ENCODE measurements around the gene TOB1. TPM values are rescaled to one million over a fixed set of nuclear protein-coding genes. Genes with fewer than 3 reads are reported as not detected.

TOB1 gene
- total and polyA plus RNA-seq, 4 donors = 22.6 to 38.0 (median 36.8) TPM

DNA sequence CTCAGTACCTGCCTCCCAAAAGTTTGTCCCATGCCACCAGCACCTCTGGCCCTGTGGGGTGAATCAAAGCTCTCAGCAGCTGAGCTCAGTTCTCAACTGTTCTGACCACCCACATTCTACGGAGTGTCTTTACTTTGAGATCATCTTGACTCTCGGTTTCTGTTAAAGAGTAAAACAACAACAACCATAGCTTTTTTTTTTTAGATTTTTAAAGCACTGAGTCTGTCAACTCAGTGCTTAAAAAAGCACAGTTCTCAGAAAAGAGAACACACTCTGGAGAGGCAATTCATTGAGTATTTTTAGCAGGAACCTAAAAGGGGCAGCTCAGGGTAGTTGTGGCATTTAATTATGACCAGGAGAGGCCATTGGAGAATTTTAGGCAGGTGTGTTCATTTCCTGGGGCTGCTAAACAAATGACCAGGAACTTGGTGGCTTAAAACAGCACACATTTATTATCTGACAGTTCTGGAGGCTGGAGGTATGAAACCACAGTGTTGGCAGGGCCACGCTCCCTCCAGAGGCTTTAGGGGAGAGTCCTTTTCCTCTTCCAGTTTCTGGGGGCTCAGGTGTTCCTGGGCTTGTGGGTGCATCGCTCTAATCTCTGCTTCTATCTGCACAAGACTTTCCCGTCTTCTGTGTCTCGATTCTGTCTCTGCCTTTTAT is 37.5 kb downstream of the TOB1 start:
- Histone ChIP-seq H3K27ac (ENCODE audit: low read depth, low read length) (peak overlapping the region; percentile 17), H3K36me3 (ENCODE audit: control insufficient read depth, insufficient read depth, low read length) (no peaks in the 10 kb centered on the region), H3K4me1 (ENCODE audit: control insufficient read depth, insufficient read depth, low read length) (peaks cover 34% of the 10 kb centered on the region), H3K4me3 (ENCODE audit: low read depth, low read length) (no peak overlapping the region), H3K27me3 (ENCODE audit: control insufficient read depth, insufficient read depth, low read length) (peaks cover 2% of the 10 kb centered on the region), H3K9me3 (ENCODE audit: control insufficient read depth, insufficient read depth, low read length) (no peaks in the 10 kb centered on the region)
- DNase-seq (ENCODE audit: low read depth in 4 of 6, low spot score in 6 of 6) = no peak
- WGBS (ENCODE audit: insufficient coverage) = 70% methylated on average over 6 of the region's 6 CpGs

- no peaks in the 10 kb centered on the region for H3K36me3 ChIP-seq (ENCODE audit: control insufficient read depth, insufficient read depth, low read length)
- H3K9me3 ChIP-seq (ENCODE audit: control insufficient read depth, insufficient read depth, low read length) = peaks cover 3% of the 10 kb centered on the region
- DNase-seq (ENCODE audit: low read depth in 4 of 6, low spot score in 6 of 6) = no peak
- H3K4me1 ChIP-seq (ENCODE audit: control insufficient read depth, insufficient read depth, low read length) = peaks cover 4% of the 10 kb centered on the region
- H3K4me3 ChIP-seq (ENCODE audit: low read depth, low read length) = no peak overlapping the region
- H3K27me3 ChIP-seq (ENCODE audit: control insufficient read depth, insufficient read depth, low read length) = no peaks in the 10 kb centered on the region
- no peak overlapping the region for H3K27ac ChIP-seq (ENCODE audit: low read depth, low read length)
Measured at GRCh38 chr17:50825188-50825587, 41.0 kb downstream of the TOB1 start.

DNA sequence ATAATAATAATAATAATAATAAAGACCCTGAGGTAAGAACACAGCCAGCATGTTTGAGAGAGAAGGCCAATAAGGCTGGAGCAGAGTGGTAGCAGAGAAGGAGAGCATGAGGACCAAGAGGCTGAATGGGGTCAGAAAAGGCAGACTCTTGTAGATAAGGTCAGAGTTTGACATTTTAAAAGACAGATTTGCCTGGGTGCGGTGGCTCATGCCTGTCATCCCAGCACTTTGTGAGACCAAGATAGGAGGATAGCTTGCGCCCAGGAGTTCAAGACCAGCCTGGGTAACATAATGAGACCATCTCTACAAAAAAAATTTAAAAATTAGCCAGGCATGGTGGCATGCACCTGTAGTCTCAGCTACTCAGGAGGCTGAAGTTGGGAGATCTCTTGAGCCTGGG is 41.7 kb downstream of the TOB1 start:
- Histone ChIP-seq H3K36me3 (ENCODE audit: control insufficient read depth, insufficient read depth, low read length) (no peaks in the 10 kb centered on the region), H3K27ac (ENCODE audit: low read depth, low read length) (no peak overlapping the region), H3K4me1 (ENCODE audit: control insufficient read depth, insufficient read depth, low read length) (no peaks in the 10 kb centered on the region), H3K4me3 (ENCODE audit: low read depth, low read length) (no peak overlapping the region), H3K27me3 (ENCODE audit: control insufficient read depth, insufficient read depth, low read length) (no peaks in the 10 kb centered on the region), H3K9me3 (ENCODE audit: control insufficient read depth, insufficient read depth, low read length) (peaks cover 3% of the 10 kb centered on the region)
- DNase-seq (ENCODE audit: low read depth in 4 of 6, low spot score in 6 of 6) = no peak
- WGBS (ENCODE audit: insufficient coverage) = no CpG with 5 or more reads among the region's 2 CpGs

DNA sequence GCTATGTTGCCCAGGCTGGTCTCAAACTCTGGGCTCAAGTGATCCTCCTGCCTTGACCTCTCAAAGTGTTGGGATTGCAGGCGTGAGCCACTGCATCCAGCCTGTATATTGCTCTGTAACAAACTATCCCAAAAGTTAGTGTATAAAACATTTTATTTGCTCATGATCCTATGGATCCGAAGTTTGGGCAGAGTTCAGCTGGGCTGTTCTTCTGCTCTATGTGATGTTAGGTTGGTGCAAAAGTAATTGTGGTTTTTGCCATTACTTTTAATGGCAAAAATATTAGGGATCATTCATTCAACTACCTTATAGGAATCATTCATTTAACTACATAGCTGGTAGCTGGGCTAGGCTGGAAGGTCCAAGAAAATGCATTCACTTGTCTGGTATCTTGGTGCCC is 43.6 kb downstream of the TOB1 start:
- H3K4me3 ChIP-seq (ENCODE audit: low read depth, low read length) = no peak overlapping the region

GRCh38 chr17:50820651-50821050 is 45.5 kb downstream of the TOB1 start:
- H3K4me1 ChIP-seq (ENCODE audit: control insufficient read depth, insufficient read depth, low read length) = peaks cover 5% of the 10 kb centered on the region
- no peaks in the 10 kb centered on the region for H3K36me3 ChIP-seq (ENCODE audit: control insufficient read depth, insufficient read depth, low read length)
- no peak overlapping the region for H3K27ac ChIP-seq (ENCODE audit: low read depth, low read length)
- DNase-seq (ENCODE audit: low read depth in 4 of 6, low spot score in 6 of 6) = no peak
- WGBS (ENCODE audit: insufficient coverage) = 83% methylated on average over 6 of the region's 10 CpGs
- no peak overlapping the region for H3K4me3 ChIP-seq (ENCODE audit: low read depth, low read length)
- peaks cover 3% of the 10 kb centered on the region for H3K9me3 ChIP-seq (ENCODE audit: control insufficient read depth, insufficient read depth, low read length)
- peaks cover 2% of the 10 kb centered on the region for H3K27me3 ChIP-seq (ENCODE audit: control insufficient read depth, insufficient read depth, low read length)

More for the DNA sequence above, 43.6 kb downstream of the TOB1 start:
- DNase-seq (ENCODE audit: low read depth in 4 of 6, low spot score in 6 of 6) = no peak
- H3K27ac ChIP-seq (ENCODE audit: low read depth, low read length) = no peak overlapping the region
- no peaks in the 10 kb centered on the region for H3K27me3 ChIP-seq (ENCODE audit: control insufficient read depth, insufficient read depth, low read length)
- peaks cover 3% of the 10 kb centered on the region for H3K9me3 ChIP-seq (ENCODE audit: control insufficient read depth, insufficient read depth, low read length)
- WGBS (ENCODE audit: insufficient coverage) = 100% methylated on average over 1 of the region's 2 CpGs
- peaks cover under 1% of the 10 kb centered on the region for H3K4me1 ChIP-seq (ENCODE audit: control insufficient read depth, insufficient read depth, low read length)
- no peaks in the 10 kb centered on the region for H3K36me3 ChIP-seq (ENCODE audit: control insufficient read depth, insufficient read depth, low read length)

DNA sequence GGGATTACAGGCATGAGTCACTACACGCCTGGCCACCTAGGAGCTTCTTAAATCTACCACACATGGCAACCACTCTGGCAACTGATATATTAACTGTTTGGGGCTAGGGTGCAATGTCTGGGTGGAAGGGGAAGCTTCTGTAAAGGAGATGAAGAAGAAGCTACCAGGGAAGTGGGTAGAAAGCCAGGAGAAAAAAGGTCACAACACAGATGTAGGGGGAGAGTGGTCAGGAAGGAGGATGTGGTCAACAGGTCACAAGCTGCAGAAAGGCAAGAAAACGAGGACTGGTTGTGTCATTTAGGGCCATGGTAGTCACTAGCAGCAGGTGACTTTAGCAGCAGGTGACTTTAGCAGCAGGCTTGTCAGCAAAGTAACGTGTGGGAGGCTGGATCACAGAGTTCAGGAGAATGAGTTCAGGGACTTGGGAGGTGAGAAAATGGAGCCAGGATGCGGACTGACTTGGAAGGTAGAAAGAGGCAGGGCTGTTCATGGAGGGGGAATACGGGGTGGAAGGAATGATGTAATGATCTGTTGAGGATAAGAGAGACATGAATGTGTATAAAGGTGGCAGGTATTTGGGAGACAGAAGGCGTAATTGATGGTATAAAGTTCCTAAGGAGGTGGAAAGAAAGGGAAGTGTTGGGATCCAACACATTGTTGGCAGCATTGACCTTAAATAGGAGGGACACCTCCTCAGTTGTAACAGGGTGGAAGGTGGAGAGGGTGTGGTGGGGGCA is 47.1 kb downstream of the TOB1 start:
- Histone ChIP-seq H3K9me3 (ENCODE audit: control insufficient read depth, insufficient read depth, low read length) (peaks cover 3% of the 10 kb centered on the region), H3K4me3 (ENCODE audit: low read depth, low read length) (no peak overlapping the region), H3K4me1 (ENCODE audit: control insufficient read depth, insufficient read depth, low read length) (peaks cover 5% of the 10 kb centered on the region), H3K27ac (ENCODE audit: low read depth, low read length) (no peak overlapping the region), H3K27me3 (ENCODE audit: control insufficient read depth, insufficient read depth, low read length) (peaks cover 2% of the 10 kb centered on the region), H3K36me3 (ENCODE audit: control insufficient read depth, insufficient read depth, low read length) (no peaks in the 10 kb centered on the region)
- DNase-seq (ENCODE audit: low read depth in 4 of 6, low spot score in 6 of 6) = no peak
- WGBS (ENCODE audit: insufficient coverage) = 77% methylated on average over 5 of the region's 6 CpGs

- H3K36me3 ChIP-seq (ENCODE audit: control insufficient read depth, insufficient read depth, low read length) = no peaks in the 10 kb centered on the region
- H3K9me3 ChIP-seq (ENCODE audit: control insufficient read depth, insufficient read depth, low read length) = peaks cover 3% of the 10 kb centered on the region
- H3K4me3 ChIP-seq (ENCODE audit: low read depth, low read length) = no peak overlapping the region
- H3K27me3 ChIP-seq (ENCODE audit: control insufficient read depth, insufficient read depth, low read length) = peaks cover 2% of the 10 kb centered on the region
- peaks cover 5% of the 10 kb centered on the region for H3K4me1 ChIP-seq (ENCODE audit: control insufficient read depth, insufficient read depth, low read length)
- no peak for DNase-seq (ENCODE audit: low read depth in 4 of 6, low spot score in 6 of 6)
- WGBS (ENCODE audit: insufficient coverage) = 93% methylated on average over 3 of the region's 4 CpGs
- no peak overlapping the region for H3K27ac ChIP-seq (ENCODE audit: low read depth, low read length)
Measured at GRCh38 chr17:50818261-50818660, 47.9 kb downstream of the TOB1 start.

GRCh38 chr17:50817838-50818237 is 48.3 kb downstream of the TOB1 start:
- Histone ChIP-seq H3K27ac (ENCODE audit: low read depth, low read length) (no peak overlapping the region), H3K36me3 (ENCODE audit: control insufficient read depth, insufficient read depth, low read length) (no peaks in the 10 kb centered on the region), H3K4me1 (ENCODE audit: control insufficient read depth, insufficient read depth, low read length) (peaks cover 5% of the 10 kb centered on the region), H3K27me3 (ENCODE audit: control insufficient read depth, insufficient read depth, low read length) (peaks cover 2% of the 10 kb centered on the region), H3K9me3 (ENCODE audit: control insufficient read depth, insufficient read depth, low read length) (peaks cover 1% of the 10 kb centered on the region), H3K4me3 (ENCODE audit: low read depth, low read length) (no peak overlapping the region)
- no peak for DNase-seq (ENCODE audit: low read depth in 4 of 6, low spot score in 6 of 6)
- WGBS (ENCODE audit: insufficient coverage) = 77% methylated on average over 6 of the region's 7 CpGs

DNA sequence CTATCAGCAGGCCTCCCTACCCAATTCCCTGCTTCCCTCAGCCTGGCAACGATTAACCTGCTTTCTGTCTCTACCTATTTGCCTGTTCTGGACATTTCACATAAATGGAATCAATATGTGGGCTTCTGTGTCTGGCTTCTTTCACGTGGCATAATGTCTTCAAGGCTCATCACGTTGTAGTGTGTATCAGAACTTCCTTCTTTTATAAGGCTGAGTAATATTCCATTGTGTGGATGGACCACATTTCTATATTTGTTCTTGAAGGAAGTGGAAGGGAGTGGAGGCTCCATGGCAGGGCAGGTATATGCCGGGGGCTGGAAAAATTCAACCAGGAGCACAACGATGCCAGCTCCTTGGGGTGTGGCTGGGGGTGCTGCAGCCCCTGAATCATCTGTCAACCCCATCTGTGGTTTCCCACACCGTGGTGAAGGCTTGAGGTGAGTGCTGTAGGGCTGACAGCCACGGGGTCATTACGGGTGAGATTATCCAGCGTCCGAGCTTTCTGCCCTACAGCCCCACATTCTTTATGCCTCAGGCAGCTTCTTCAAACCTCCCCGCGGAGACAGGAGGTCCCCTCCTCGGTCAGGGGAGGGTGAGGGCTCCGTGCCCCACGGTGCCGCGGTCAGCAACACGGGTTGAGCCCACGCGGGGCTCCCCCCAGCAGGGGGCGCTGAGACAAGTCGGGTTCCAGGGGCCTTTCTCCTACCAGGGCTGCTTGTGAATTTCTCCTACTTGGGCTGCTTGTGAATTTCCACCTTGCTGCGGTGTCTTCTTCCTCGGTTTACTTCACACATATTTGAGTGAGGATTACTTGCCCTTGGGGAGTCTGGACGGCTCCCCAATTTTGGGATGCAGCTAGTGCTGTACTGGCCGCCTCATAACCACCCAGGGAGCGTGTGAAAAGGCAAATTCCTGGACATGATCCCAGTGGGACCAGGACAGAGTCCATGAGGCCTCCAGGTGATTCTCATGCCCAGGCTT is 49.1 kb downstream of the TOB1 start:
- 41% methylated on average over 24 of the region's 27 CpGs for WGBS (ENCODE audit: insufficient coverage)
- H3K4me3 ChIP-seq (ENCODE audit: low read depth, low read length) = no peak overlapping the region
- no peak for DNase-seq (ENCODE audit: low read depth in 4 of 6, low spot score in 6 of 6)

More for the DNA sequence above, 49.1 kb downstream of the TOB1 start:
- H3K36me3 ChIP-seq (ENCODE audit: control insufficient read depth, insufficient read depth, low read length) = no peaks in the 10 kb centered on the region
- peaks cover 2% of the 10 kb centered on the region for H3K27me3 ChIP-seq (ENCODE audit: control insufficient read depth, insufficient read depth, low read length)
- H3K4me1 ChIP-seq (ENCODE audit: control insufficient read depth, insufficient read depth, low read length) = peaks cover 5% of the 10 kb centered on the region
- no peak overlapping the region for H3K27ac ChIP-seq (ENCODE audit: low read depth, low read length)
- no peaks in the 10 kb centered on the region for H3K9me3 ChIP-seq (ENCODE audit: control insufficient read depth, insufficient read depth, low read length)

Data from spinal cord (tissue), 10 donors.